Mesendoderm (in vitro differentiated cells): Measurements from ENCODE around the gene CEP97.
"Not testable (repeated sequence)": the region's sequence is repeated elsewhere in the genome, so short reads cannot be mapped to it uniquely, and the experiment has no call there.

ENCODE experiments used
- DNase-seq: peaks from one replicate; pipeline ENCODE4 v3.0.0; 2013
- H2AK5ac ChIP-seq: 2 replicates; pipeline ENCODE4 v1.6.1; 2013; ENCODE audit warnings: low read length, inconsistent platforms
- H2BK120ac ChIP-seq: 2 replicates; pipeline ENCODE4 v1.6.1; 2013; ENCODE audit warnings: low read depth, mild to moderate bottlenecking, low read length, moderate library complexity, mixed read lengths
- H2BK15ac ChIP-seq: replicated peaks from 2 replicates; pipeline ENCODE4 v1.6.1; 2013; ENCODE audit warnings: low read depth, mild to moderate bottlenecking, moderate library complexity
- H2BK5ac ChIP-seq: 2 replicates; pipeline ENCODE4 v1.6.1; 2013; ENCODE audit warnings: low read length, inconsistent platforms
- H3K18ac ChIP-seq: 2 replicates; pipeline ENCODE4 v1.6.1; 2013; ENCODE audit warnings: mild to moderate bottlenecking, low read length, mixed read lengths
- H3K23ac ChIP-seq: one replicate; pipeline ENCODE4 v1.6.1; 2013; ENCODE audit warnings: low read length
- H3K27ac ChIP-seq: 2 replicates; pipeline ENCODE4 v1.5.1; 2013; ENCODE audit warnings: low read depth, mild to moderate bottlenecking, inconsistent platforms, low read length, moderate library complexity
- H3K27me3 ChIP-seq: 2 replicates; pipeline ENCODE4 v1.6.1; 2013; ENCODE audit warnings: low read length, control low read depth, mild to moderate bottlenecking, inconsistent platforms; ENCODE audit not compliant: insufficient read depth, poor library complexity
- H3K36me3 ChIP-seq: 2 replicates; pipeline ENCODE4 v1.6.1; 2013; ENCODE audit warnings: low read length, inconsistent platforms; ENCODE audit not compliant: control insufficient read depth, insufficient read depth
- H3K4ac ChIP-seq: one replicate; pipeline ENCODE4 v1.6.1; 2013; ENCODE audit warnings: low read depth, mild to moderate bottlenecking, low read length, moderate library complexity
- H3K4me1 ChIP-seq: 2 replicates; pipeline ENCODE4 v1.6.1; 2013; ENCODE audit warnings: low read depth, low read length, inconsistent platforms; ENCODE audit not compliant: control insufficient read depth
- H3K4me2 ChIP-seq: 2 replicates; pipeline ENCODE4 v1.6.1; 2013; ENCODE audit warnings: low read length
- H3K4me3 ChIP-seq: 2 replicates; pipeline ENCODE4 v1.5.1; 2013; ENCODE audit warnings: mild to moderate bottlenecking, low read length
- H3K56ac ChIP-seq: one replicate; pipeline ENCODE4 v1.6.1; 2013; ENCODE audit warnings: low read length
- H3K79me1 ChIP-seq: 2 replicates; pipeline ENCODE4 v1.6.1; 2013; ENCODE audit warnings: low read length, inconsistent platforms
- H3K79me2 ChIP-seq: 2 replicates; pipeline ENCODE4 v1.6.1; 2013; ENCODE audit warnings: mild to moderate bottlenecking, low read length; ENCODE audit not compliant: control insufficient read depth, insufficient read depth
- H3K9ac ChIP-seq: 2 replicates; pipeline ENCODE4 v1.6.1; 2013; ENCODE audit warnings: low read length, inconsistent platforms
- H4K5ac ChIP-seq: one replicate; pipeline ENCODE4 v1.6.1; 2013; ENCODE audit warnings: low read length
- H4K8ac ChIP-seq: one replicate; pipeline ENCODE4 v1.6.1; 2013; ENCODE audit warnings: low read depth, mild to moderate bottlenecking, control low read depth, low read length, moderate library complexity
- WGBS: extraction: QIAGEN DNeasy Blood & Tissue Kit; methylation state at CpG from one replicate; pipeline ENCODE4 v1.1.7; 2013; ENCODE audit warnings: low lambda C conversion rate, missing lambda C conversion rate; ENCODE audit not compliant: insufficient coverage; ENCODE audit errors: extremely low coverage; 5-methylcytosine and 5-hydroxymethylcytosine counted together

CEP97 gene

DNA sequence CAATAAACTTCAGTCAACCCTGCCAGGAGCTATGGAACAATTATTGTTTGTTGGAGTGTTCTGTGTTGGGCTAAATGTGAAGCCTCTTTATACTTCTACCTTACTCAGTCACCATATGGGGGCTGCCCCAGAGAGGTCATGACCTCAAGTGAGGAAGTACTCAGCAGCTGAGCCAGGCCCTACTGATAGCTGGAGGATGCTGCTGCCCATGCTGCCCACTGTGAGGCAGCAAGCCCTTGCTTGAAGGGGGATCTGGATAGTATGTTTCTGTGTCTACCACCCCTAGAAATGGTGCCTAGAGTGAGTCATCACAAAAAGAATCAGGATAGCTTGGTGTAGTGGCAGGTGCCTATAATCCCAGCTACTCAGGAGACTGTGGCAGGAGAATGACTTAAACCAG lies 33.4 kb upstream of the CEP97 start:
- H3K18ac ChIP-seq, result no peak overlapping the region
- H3K27ac ChIP-seq, result no peak overlapping the region
- no peaks in the 10 kb centered on the region for H3K79me1 ChIP-seq
- no peak overlapping the region for H3K4me2 ChIP-seq
- no peak overlapping the region for H2BK5ac ChIP-seq
- no peak overlapping the region for H2AK5ac ChIP-seq
- H2BK15ac ChIP-seq, result no peak overlapping the region
- H3K4ac ChIP-seq, result no peak overlapping the region
- no peak overlapping the region for H4K5ac ChIP-seq
- H3K56ac ChIP-seq, result no peak overlapping the region
- DNase-seq, result no peak
- no peaks in the 10 kb centered on the region for H3K27me3 ChIP-seq
- H2BK120ac ChIP-seq, result no peak overlapping the region
- no peaks in the 10 kb centered on the region for H3K36me3 ChIP-seq
- no peak overlapping the region for H3K9ac ChIP-seq
- H4K8ac ChIP-seq, result no peak overlapping the region
- H3K4me1 ChIP-seq, result no peaks in the 10 kb centered on the region
- no peak overlapping the region for H3K23ac ChIP-seq
- peaks cover 5% of the 10 kb centered on the region for H3K79me2 ChIP-seq
- H3K4me3 ChIP-seq, result no peak overlapping the region

DNA sequence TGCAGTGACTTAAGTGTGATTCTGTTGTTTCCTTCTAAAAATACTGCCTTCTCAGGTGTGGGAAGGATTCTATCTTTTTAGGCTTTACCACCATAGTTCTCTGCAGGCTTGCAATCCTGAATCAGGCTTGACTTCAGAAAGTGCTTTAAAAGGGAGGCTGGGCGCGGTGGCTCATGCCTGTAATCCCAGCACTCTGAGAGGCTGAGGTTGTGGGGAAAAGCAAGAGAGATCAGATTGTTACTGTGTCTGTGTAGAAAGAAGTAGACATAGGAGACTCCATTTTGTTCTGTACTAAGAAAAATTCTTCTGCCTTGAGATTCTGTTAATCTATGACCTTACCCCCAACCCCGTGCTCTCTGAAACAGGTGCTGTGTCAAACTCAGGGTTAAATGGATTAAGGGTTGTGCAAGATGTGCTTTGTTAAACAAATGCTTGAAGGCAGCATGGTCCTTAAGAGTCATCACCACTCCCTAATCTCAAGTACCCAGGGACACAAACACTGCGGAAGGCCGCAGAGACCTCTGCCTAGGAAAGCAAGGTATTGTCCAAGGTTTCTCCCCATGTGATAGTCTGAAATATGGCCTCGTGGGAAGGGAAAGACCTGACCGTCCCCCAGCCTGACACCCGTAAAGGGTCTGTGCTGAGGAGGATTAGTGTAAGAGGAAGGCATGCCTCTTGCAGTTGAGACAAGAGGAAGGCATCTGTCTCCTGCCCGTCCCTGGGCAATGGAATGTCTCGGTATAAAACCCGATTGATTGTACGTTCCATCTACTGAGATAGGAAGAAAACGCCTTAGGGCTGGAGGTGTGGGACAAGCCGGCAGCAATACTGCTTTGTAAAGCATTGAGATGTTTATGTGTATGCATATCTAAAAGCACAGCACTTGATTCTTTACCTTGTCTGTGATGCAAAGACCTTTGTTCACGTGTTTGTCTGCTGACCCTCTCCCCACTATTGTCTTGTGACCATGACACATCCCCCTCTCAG lies 32.4 kb upstream of the CEP97 start:
- not testable (repeated sequence) for H2BK120ac ChIP-seq, H2AK5ac ChIP-seq, H3K36me3 ChIP-seq, DNase-seq, H3K79me1 ChIP-seq, H3K27ac ChIP-seq, H3K18ac ChIP-seq, H3K4ac ChIP-seq, H3K4me1 ChIP-seq, H3K79me2 ChIP-seq, H4K5ac ChIP-seq, H3K4me2 ChIP-seq, H3K56ac ChIP-seq, H2BK5ac ChIP-seq, H3K27me3 ChIP-seq, H3K23ac ChIP-seq, H4K8ac ChIP-seq, H3K9ac ChIP-seq, H3K4me3 ChIP-seq, H2BK15ac ChIP-seq
- no CpG with 5 or more reads among the region's 15 CpGs for WGBS

DNA sequence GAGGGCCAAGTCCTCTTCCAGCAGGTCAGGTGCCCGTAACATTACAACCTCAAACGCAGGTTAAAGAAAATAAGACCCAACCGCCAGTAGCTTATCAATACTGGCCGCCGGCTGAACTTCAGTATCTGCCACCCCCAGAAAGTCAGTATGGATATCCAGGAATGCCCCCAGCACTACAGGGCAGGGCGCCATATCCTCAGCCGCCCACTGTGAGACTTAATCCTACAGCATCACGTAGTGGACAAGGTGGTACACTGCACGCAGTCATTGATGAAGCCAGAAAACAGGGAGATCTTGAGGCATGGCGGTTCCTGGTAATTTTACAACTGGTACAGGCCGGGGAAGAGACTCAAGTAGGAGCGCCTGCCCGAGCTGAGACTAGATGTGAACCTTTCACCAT lies 30.9 kb upstream of the CEP97 start:
- H3K4me3 ChIP-seq, H3K4me2 ChIP-seq, H4K8ac ChIP-seq, H2BK5ac ChIP-seq, H3K79me2 ChIP-seq, H2BK15ac ChIP-seq, H3K56ac ChIP-seq, H3K36me3 ChIP-seq, H4K5ac ChIP-seq, H3K23ac ChIP-seq, H3K79me1 ChIP-seq, H3K4me1 ChIP-seq, H3K9ac ChIP-seq, H3K4ac ChIP-seq, H2BK120ac ChIP-seq, H3K18ac ChIP-seq, H2AK5ac ChIP-seq, H3K27ac ChIP-seq, H3K27me3 ChIP-seq: not testable (repeated sequence)
- WGBS, result no CpG with 5 or more reads among the region's 13 CpGs
- DNase-seq, result peak; percentile 82

DNA sequence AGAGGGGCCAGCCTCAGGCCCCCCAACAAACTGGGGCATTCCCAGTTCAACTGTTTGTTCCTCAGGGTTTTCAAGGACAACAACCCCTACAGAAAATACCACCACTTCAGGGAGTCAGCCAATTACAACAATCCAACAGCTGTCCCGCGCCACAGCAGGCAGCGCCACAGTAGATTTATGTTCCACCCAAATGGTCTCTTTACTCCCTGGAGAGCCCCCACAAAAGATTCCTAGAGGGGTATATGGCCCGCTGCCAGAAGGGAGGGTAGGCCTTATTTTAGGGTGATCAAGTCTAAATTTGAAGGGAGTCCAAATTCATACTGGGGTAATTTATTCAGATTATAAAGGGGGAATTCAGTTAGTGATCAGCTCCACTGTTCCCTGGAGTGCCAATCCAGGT lies 29.6 kb upstream of the CEP97 start:
- H3K4me1 ChIP-seq, H2AK5ac ChIP-seq, H3K4ac ChIP-seq, H3K79me2 ChIP-seq, H3K4me2 ChIP-seq, H2BK15ac ChIP-seq, H3K23ac ChIP-seq, H4K8ac ChIP-seq, H3K4me3 ChIP-seq, H3K56ac ChIP-seq, H3K27ac ChIP-seq, H3K9ac ChIP-seq, H3K36me3 ChIP-seq, H4K5ac ChIP-seq, DNase-seq, H2BK120ac ChIP-seq, H3K18ac ChIP-seq, H3K27me3 ChIP-seq, H3K79me1 ChIP-seq, H2BK5ac ChIP-seq: not testable (repeated sequence)
- no CpG with 5 or more reads among the region's 4 CpGs for WGBS

DNA sequence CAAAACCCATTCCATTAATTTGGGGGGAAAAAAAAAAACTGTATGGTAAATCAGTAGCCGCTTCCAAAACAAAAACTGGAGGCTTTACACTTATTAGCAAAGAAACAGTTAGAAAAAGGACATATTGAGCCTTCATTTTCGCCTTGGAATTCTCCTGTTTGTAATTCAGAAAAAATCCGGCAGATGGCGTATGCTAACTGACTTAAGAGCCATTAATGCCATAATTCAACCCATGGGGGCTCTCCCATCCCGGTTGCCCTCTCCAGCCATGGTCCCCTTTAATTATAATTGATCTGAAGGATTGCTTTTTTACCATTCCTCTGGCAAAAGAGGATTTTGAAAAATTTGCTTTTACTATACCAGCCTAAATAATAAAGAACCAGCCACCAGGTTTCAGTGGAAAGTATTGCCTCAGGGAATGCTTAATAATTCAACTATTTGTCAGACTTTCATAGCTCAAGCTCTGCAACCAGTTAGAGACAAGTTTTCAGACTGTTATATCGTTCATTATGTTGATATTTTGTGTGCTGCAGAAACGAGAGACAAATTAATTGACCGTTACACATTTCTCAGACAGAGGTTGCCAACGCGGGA lies 28.5 kb upstream of the CEP97 start:
- no peak overlapping the region for H3K4ac ChIP-seq
- no peak overlapping the region for H3K4me2 ChIP-seq
- H3K18ac ChIP-seq, result no peak overlapping the region
- no peak overlapping the region for H3K27ac ChIP-seq
- H3K23ac ChIP-seq, result no peak overlapping the region
- H3K4me3 ChIP-seq, result no peak overlapping the region
- no peak overlapping the region for H2BK5ac ChIP-seq
- H3K4me1 ChIP-seq, result no peaks in the 10 kb centered on the region
- no peak overlapping the region for H2BK120ac ChIP-seq
- no peak overlapping the region for H2AK5ac ChIP-seq
- no peak overlapping the region for H4K5ac ChIP-seq
- WGBS, result no CpG with 5 or more reads among the region's 10 CpGs
- no peak overlapping the region for H3K9ac ChIP-seq
- peak; percentile 74 for DNase-seq
- H3K79me1 ChIP-seq, result no peaks in the 10 kb centered on the region
- no peak overlapping the region for H2BK15ac ChIP-seq
- no peaks in the 10 kb centered on the region for H3K27me3 ChIP-seq
- H3K79me2 ChIP-seq, result no peaks in the 10 kb centered on the region
- no peak overlapping the region for H4K8ac ChIP-seq
- H3K36me3 ChIP-seq, result no peaks in the 10 kb centered on the region
- H3K56ac ChIP-seq, result no peak overlapping the region
